Activated naive CD4-positive, alpha-beta T cell (primary cell): ENCODE results near the gene PGGHG.

Experiments
- DNase-seq, 4 experiments: peaks; one replicate each; lab custom pipeline; 2025; lab: John Stamatoyannopoulos, UW

The PGGHG gene

DNA sequence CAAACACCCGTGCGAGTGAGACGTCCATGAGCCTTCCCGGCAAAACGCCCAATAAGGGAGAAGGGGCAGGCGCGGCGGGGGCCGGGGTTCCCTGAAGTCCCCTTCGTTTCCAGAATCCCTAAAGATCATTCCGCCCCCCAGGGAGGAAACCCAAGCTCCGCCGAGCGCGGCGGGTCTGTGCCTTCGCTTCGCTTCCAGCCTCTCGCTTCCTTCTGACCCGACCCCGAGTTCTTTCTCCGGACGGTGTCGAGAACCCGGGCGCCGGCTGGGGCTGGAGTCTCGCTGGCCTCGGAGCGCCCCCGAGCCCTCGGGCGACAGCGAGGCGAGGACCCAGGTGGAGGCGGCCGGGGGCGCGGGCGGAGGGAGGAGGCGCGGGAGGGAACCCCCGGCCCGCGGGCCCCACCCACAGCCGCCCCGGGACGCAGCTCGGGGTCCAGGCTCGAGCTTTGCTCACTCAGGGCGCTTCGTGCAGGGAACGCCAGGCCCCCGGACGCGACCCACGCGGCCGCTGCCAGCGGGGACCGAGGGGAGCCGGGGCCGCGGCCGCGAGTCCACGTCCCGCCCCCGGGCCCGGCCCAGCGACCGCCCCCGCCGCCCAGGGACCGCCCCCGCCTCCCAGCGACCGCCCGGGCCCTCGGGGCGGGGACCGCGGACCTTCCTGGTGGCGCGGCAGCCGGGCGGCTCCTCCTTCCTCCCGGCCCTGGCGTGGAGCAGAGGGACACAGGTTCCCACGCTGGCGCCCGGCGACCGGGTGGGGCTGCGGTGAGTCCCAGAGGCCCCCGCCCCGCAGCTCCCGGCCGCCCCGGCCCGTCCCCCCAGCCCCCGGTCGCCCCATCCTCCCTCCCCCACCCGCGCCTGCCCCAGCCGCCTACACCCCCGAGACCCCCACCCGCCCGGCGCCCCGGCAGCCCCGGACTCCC lies at the start of gene PGGHG:
TSS of gene PGGHG (plus strand) at position 649 of the 920 bp plus-strand sequence. CDS start 691 bp downstream, outside the sequence.
- peak in 1 of 4 experiments; percentile 51 for DNase-seq

DNA sequence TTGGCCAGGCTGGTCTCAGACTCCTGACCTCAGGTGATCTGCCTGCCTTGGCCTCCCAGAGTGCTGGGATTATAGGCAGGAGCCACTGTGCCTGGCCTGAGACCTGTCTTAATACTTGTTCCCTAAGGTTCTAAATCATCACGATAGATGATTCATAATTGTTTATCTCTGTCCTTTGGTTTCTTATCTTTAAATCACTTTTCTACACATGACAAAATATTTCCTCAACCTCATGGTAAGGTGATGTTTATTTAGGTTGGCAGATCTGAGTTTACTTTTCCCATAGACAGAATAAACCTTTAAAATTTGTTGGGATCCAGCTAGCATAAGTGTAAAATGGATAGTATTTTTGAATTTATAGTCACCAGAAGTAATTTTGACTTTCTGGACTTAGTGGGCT lies 48.6 kb upstream of the PGGHG start:
- DNase-seq, result no peak

DNA sequence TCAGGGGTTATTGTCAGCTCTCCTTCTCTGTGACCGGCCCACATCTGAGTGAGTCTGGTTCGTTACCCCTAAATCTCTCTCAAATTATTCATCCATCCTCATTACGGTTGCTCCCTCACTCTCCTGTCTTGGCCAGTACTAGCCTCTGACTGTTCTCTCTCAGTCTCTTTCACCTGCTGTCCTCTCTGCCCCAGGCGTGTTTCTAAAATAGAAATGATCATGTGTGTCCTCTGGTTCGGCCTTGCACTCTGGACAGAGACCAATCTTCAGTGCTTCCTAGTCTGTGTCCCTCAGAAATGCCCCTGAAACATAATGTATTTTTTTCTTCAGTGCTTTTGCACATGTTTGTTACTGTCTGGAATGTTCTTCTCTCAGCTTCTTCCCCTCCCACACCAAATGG lies 47.3 kb upstream of the PGGHG start:
- no peak for DNase-seq

DNA sequence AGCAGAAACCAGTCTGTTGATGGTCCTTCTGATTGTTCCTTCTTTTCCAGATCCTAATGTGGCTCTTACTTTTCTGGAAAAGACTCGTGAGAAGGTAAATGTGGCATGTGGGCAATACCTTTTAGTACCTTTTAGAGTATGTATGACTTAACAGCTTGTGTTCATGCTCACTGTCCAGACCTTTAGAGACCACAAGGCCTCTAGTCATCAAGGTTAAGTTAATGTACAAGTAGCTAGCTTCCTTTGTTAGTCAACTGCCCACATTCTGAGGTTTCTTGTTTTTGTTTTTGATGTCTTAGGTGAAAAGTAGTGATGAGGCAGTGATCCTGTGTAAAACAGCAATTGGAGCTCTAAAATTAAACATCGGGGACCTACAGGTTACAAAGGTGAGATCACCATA lies 44.5 kb upstream of the PGGHG start:
- no peak for DNase-seq

DNA sequence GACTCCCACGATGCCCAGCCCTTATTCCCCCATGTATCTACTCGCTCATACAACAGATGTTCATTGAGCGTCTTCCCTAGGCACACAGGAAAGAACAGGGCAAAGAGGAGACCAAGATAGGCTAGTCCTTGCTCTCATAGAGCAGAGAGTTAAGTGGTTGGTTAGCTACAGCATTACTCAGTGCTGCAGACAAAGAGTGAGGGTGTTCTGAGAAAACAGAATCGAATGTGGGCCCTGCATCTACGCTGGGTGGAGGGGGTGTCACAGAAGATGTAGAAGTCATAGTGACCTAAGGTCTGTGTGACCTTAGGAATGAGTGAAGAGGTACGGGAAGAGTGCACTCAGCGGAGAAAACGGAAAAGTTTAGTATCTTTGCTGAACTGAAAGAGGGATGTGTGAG lies 39.9 kb upstream of the PGGHG start:
- no peak for DNase-seq

DNA sequence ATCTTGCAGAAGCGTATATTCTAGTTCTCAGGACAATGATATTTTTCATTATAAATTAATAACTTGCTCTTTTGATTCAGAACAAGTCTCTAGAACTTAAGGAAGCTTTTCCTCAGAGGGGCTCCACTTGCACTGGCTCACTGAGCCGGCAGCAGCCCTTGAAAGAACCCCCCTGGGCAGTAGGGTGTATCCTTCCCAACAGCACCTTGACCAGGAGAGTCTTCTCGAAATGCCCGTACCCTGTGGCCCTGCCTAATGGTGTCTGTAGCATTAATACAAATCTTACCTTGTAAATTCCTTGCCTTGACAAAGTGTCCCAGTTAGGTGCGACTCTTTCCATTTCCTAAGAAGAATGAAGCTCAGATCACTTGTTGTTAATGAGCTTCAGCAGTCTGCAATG lies 38.7 kb upstream of the PGGHG start:
- DNase-seq, result no peak

DNA sequence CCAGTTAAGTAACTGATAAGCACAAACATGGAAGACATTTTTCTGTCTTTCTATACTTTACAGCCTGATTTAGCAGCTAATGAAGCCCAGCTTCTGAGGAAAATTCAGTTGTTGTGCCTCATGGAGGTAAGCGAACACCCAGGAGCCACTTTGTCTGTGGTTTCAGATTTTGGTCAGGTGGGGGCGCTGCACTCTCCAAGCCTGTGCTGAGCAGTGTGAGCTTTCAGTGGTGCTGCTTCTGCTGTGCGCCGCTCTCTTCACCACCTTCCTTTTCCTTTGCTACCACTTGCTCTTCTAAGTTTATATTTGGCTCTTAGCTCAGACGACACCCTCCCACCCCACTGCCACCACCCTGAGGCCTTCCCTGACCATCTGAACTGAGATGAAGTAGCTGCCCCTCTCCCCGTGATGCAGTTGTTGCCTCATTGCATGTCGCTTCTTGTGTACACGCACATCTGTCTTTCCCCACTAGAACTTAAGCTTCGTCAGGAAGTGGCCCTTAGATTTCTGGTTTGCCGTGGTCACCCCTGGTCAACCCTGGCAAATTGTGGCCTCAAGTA lies 38.1 kb upstream of the PGGHG start:
- DNase-seq, result peak; percentile 46 to 80 (median 69)

DNA sequence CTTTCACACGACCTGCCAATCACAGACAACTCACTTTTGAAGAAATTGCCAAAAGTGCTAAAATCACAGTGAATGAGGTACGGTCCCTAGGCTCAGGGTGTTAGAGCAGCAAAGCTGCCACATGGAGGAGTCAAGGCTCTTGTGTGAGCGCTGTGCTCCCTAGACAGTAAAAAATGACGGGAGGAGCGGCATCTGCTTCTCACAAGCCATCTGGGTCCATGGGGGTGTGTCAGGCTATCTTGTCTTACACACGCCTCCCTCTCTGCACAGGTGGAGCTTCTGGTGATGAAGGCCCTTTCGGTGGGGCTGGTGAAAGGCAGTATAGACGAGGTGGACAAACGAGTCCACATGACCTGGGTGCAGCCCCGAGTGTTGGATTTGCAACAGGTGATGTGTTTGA lies 37.4 kb upstream of the PGGHG start:
- DNase-seq, result no peak

DNA sequence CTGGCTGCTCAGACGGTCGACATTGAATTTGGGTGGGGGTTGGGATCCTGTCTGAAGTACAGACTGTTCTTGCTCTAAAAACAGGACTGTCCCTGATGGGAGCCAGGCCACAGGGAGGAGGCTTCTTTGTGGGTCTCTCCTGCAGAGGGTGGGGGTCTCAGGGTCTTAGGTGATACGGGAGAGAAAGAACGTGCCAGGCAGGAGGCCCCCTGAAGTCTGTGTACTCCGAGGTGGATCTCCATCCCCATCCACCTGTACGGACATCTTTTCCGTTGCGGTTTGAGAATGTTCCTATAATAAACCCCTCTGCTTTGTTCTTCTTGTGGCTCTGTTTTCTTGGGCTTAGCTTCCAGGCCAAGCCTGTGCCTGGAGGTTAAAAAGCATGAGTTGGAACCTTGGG lies 36.3 kb upstream of the PGGHG start:
- no peak for DNase-seq

DNA sequence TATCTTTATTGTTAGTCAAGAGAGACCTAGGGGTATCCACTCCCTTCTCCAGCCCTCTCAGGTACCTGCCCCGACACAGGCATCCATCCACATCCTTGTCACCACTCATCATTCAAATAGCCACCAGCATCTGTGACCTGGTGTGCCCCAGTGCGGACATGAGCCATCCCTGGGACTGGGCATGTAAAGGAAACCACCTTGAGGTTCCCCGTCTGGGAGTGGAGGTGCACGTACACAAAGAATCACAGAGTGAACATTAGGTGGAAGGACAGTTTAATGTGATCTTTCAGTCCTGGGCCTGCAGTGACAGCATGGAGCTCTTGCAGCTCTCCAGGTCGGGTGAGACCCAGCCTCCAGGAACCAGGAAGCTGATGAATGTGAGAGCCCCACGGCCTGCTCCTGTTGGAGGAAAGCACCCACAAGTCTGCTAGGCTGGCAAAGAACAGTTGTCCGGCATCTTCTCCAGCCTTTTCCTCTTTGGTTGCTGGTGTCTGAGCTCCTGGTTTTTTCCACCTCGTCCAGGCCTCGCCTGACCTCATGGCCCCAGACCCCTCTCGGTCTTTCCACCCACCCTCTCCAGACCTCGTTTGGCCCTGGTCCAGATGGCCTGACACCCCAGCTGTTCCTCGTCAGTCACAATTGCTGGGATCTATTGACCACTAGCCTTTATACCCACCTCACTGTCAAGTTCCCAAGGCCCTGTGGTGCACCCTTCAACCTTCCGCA lies 35.6 kb upstream of the PGGHG start:
- no peak for DNase-seq

DNA sequence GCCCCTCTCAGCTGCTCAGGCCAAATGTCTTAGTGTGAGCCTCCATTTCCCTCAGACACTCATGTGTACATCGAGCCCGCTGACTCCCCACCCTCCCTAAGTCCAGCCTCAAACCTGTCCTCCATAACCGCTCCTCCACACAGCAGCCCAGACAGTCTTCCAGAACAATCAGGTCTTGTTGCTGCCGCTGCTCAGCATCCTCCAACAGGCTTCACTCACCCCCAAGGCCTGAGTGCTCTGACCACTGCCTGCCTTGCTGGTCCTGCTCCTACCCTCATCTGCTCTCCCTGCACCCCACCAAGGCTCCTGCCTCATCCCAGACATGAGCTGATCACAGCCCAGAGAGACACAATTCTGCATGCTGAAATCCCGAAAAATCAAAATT lies 35.0 kb upstream of the PGGHG start:
- DNase-seq, result no peak

DNA sequence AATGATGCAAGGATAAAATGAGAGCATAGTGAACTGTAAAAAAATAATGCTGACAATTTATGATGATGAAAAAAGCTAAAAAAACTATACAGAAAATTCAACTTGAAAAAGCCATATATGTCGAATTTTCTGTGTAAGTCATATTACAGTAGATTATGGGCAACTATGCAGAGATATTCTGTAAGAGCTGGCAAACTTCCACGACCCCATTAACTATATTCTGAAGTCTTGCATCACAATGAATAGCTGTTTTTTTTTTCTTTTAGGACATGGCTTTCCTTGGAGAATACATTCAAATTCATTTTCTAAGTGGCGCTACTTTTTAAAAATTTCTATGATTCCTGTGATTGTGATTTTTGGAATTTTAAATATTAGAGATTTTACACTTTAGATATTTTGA lies 33.8 kb upstream of the PGGHG start:
- DNase-seq, result no peak

DNA sequence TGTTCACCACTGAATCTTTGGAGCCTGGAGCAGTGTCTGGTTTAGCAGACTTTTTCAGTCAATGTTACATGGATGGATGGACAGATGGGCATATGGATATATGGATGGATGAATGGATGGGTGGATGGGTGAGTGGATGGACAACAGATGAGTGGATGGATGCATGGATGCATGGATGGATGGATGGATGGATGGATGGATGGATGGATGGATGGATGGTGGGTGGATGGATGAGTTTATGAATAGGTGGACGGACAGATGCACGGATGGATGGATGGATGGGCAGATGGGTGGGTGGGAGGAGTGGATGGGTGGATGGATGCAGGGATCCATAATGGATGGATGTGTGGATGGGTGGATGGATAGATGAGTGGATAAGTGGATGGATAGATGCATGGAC lies 33.1 kb upstream of the PGGHG start:
- DNase-seq, result no peak

DNA sequence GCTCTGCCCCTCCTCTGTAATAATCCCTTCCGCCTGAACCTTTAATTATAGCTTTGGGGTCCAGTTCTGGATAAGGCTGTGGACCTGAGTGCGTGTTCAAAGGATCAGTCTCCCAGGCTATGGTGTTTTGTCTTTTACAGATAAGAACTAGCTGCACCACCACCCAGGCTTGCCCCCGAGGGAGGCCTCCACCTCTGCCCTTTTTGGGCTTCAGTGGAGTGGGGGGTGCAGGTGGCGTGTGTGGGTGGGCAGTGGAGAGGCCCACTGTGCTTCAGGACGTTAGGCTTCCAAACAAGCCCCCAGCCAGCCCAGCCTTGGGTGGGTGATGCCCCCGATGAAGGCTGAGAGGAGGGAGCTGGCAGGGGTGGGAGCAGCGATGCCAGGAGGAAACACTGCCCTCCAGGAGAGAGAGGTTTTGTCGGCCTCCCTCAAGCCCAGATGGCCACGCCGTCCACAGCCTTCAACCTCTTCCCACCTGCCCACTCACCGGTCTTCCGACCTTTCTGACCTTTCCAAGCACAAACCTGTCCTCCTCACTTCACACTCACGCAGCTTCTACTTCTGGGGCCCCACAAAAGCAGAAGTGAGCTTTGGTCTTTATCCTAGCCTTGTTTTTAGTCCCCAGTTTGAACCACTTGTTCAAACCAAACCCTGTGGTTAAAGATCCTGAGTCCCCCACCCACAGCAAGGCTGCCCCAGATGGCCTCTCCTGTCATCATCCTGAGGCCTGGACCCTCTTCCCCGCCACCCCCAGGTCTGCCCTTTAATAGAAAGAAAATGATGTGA lies 31.8 kb upstream of the PGGHG start:
- no peak for DNase-seq

DNA sequence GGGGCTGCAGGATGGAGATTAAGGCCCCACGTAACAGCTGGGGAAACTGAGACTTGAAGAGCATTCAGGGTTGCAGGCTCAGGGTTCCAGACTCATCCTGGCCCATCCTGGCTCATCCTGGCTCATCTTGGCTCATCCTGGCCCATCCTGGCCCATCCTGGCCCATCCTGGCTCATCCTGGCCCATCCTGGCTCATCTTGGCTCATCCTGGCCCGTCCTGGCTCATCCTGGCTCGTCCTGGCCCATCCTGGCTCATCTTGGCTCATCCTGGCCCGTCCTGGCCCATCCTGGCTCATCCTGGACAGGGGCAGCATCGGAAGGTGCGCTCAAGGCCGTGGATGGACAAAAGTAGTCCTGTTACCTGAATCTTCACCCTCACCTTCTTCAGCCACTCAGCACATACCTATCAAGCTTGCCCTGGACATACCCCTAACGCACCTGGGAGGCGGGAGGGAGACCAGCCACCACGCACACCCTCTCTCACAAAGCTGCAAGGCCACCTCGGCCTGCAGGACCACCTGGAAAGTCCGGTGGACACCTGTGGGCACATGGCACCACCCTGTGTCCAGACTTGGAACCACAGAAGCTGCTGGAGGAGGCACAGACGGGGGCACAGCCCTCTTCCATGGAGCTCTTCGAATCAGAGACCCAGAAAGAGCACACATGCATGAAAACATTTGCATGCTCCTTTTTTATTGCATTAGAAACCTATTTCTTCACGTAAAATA lies 31.0 kb upstream of the PGGHG start:
- DNase-seq, result no peak

DNA sequence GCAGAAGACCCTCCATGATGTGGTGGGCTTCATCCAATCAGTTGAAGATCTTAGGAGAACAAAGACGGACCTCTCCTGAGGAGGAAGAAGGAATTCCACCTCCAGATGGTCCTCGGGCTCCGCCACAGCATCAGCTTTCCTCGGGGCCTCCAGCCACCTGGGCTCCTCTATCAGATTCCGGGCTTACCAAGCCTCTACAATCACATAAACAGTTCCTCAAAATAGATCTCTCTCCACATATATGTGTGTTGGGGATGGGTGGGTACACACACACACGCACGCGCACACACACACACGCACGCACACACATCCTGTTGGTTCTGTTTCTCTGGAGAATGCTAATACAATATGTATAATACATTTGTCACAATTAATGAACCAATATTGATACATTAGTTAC lies 29.5 kb upstream of the PGGHG start:
- DNase-seq, result no peak

DNA sequence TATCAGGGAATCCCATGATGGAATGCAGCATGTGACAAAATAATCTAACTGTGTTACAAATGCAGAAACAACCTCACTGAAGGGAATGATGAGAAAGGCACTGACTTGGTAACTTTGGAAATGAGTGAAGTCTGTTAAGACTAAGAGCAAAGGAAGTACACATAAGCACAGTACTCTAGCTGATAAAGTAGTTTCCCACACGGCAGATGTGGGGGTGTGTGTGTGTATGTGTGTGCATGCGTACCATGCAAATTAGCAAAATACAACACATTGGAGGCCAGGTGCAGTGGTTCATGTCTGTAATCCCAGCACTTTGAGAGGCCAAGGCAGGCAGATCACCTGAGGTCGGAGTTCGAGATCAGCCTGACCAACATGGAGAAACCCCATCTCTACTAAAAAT lies 27.3 kb upstream of the PGGHG start:
- DNase-seq, result no peak

DNA sequence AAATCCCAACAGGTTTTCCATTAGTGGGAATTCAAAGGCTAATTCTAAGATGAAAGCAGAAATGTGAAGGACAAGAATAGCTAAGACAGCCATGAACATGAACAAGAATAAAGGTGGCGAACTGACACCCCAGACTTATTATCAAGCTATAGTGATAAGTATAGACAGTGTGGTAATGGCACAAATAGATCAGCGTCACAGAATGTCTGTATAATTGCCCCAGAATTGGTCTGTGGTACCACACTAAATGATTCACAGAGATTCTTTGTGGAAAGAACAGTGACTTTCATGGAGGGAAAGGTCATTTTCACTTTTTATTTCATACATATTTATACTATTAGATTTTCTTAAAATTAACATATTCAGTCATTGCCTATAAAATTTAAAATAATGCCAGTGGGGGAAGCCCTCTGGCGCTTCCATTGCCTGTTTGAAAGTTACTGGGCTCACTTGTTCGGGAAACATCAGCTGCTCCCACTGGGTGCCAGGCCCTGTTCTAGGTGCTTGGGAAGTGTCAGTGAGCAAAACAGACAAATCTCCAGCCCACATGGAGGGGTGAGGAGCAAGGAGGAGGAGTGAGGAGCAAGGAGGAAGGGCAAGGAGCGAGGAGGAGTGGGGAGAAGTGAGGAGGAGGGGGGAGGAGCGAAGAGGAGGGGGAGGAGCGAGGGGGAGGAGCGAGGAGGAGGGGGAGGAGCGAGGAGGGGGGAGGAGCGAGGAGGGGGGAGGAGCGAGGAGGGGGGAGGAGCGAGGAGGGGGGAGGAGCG lies 22.1 kb upstream of the PGGHG start:
- peak in 1 of 4 experiments; percentile 63 for DNase-seq

DNA sequence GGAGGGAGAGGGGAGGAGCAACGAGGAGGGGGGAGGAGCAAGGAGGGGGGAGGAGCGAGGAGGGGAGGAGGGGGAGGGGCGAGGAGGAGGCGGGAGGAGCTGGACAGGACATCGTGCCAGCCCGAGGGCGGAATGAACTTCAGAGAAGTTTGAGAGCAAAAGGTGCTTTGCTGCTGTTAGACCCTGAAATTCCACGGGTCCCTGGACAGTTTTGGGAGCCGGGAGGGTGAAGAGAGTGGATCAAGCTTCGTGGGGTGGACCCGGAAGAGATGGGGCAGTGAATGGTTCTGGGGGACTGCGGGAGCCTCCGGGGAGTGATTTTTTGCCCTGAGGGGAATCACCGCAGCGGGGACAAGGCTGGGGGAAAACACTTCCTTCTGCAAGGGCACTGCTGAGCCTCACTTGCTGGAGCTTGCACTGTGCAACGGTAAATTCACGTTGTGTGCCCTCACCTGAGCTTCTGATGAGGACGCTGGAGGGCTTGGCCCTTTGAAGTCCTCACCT lies 21.4 kb upstream of the PGGHG start:
- peak in 2 of 4 experiments; percentile 59 to 63 for DNase-seq

DNA sequence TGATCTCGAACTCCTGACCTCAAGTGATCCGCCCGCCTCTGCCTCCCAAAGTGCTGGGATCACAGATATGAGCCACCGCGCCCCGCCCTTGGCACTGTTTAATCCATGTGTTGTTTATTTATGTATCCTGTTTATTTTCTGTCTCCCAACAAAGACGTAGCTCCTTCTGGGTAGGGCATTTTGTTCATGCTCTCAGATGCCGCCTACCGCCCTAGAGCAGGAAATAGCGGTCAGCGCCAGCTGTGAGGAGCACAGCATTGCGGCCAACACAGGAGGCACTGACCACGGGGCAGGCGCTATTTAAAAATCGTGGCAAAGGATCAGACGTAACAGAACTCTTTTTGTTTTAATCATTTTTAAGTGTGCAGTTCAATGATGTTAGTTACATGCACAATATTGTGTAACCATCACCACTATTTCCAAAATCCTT lies 20.2 kb upstream of the PGGHG start:
- peak in 1 of 4 experiments; percentile 21 for DNase-seq
